Panc1 (cell line): Measurements from ENCODE around the gene PIM2.

Experiments used
- CTCF ChIP-seq: fragments of 450-650 bp; IDR thresholded peaks from 2 replicates; pipeline ENCODE4 v1.5.1; 2017; ENCODE audit warnings: mild to moderate bottlenecking
- POLR2AphosphoS5 ChIP-seq: IDR thresholded peaks from 2 replicates; pipeline ENCODE4 v1.6.1; 2012; ENCODE audit warnings: mild to moderate bottlenecking, low read depth, low read length, moderate library complexity
- REST ChIP-seq, 2 experiments: IDR thresholded peaks; 2 replicates each; pipeline ENCODE4 v1.6.1; 2011 to 2012; ENCODE audit warnings: low read depth in 2 of 2, control low read depth in 1 of 2, low read length in 1 of 2, mild to moderate bottlenecking in 1 of 2, moderate library complexity in 1 of 2; ENCODE audit not compliant: insufficient read depth in 1 of 2
- SIN3A ChIP-seq: IDR thresholded peaks from 2 replicates; pipeline ENCODE4 v1.6.1; 2012; ENCODE audit warnings: low read depth, mild to moderate bottlenecking, low read length, moderate library complexity, borderline replicate concordance; ENCODE audit not compliant: insufficient read depth

- TF ChIP-seq POLR2AphosphoS5 = no peak
- TF ChIP-seq CTCF = no peak
- no peak for TF ChIP-seq REST (IDR thresholded peaks at IDR 0.05; ENCODE audit: insufficient read depth in 1 of 2, low read depth in 2 of 2, low read length in 1 of 2)
- TF ChIP-seq SIN3A = no peak
Observed at GRCh38 chrX:48919947-48920717, 1.3 kb upstream of the PIM2 start.
